GM18511 (cell line): ENCODE measurements around the gene TMEM106C.

Source experiments
- ATAC-seq: cut with Tn5 transposase; IDR thresholded peaks from one replicate; pipeline ENCODE4 v1.9.1; 2021; ENCODE audit warnings: mild to moderate bottlenecking, moderate library complexity; ENCODE audit not compliant: unreplicated experiment

Gene TMEM106C

GRCh38 chr12:48013287-48013686 is 49.9 kb downstream of the TMEM106C start:
- no peak for ATAC-seq

GRCh38 chr12:48015129-48015528 is 51.7 kb downstream of the TMEM106C start:
- no peak for ATAC-seq

- no peak for ATAC-seq
These were observed 52.6 kb downstream of the TMEM106C start for GRCh38 chr12:48015954-48016353.

DNA sequence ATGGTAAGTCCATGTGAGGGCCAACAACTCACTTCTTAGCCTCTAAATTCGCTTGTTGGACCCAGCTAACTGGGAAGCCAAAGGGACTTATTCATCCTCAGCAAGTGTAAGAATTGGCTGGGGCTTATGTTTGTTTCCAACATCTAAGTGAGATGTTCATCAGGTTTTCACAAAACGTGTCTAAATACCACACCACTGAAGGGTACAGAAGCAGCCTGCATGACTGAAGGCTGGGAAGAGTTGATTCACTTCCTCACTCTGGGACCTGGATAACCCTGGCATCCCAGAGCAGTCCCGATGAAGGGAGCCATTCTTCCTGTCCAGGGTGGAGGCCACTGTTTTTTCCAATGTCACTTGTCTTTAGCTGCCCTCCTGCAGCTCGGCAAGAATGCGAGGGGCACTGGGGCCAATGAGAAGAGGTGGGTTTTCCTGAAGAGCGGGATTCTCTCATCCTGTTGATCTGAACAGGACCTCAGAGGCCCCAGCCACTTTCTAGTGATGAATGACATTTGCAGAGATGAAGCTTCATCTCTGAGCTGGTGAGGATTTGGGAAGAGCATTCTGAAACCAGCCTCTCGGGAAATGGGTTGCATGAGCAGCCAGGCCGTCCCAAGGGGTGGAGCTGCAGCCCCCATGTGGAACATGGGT is 53.1 kb downstream of the TMEM106C start:
- no peak for ATAC-seq

GRCh38 chr12:48017496-48017895 is 54.1 kb downstream of the TMEM106C start:
- no peak for ATAC-seq

DNA sequence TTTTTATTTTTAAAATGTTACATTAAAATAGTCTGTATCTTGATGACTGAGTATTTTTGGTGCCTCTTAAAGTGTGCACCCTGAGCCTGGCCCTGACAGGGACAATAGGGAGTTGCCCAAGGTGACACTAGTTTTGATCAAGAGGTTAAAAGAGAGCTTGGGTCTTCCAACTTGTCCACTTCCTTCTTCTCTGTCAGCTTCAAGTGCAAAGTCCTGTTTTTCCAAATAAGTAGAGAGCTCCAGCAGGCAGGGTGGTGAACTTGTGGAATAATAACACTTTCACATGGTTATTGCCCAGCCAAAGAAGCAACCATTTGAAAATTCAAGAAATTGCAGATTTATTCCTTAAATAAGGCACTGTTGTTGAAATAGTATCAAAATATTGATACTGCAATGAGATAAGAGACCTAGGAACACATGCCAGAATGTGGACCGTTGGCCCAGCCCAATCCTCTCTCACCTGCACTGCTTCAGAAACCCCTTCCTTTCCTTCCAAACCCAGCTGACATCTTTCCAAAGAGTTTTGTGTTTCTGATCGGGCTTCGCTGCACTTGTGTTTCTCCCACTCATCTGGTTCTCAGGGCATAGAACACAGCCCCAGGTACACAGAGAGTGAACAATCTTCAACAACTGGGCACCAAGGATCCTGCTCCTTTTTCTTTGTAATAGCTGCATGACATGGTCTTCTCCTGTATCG is 54.7 kb downstream of the TMEM106C start:
- ATAC-seq, result no peak
